H9 (cell line): ENCODE data around the gene PDS5A. TPM values are rescaled to one million over a fixed set of nuclear protein-coding genes. Genes with fewer than 3 reads are reported as not detected.

Experiments used
- DNase-seq: peaks from one replicate; pipeline ENCODE4 v3.0.0-alpha.2; 2017
- H2AFZ ChIP-seq: one replicate; pipeline ENCODE4 v1.6.1; 2013; ENCODE audit warnings: mild to moderate bottlenecking, low read length, control low read depth, moderate library complexity
- H2AK5ac ChIP-seq: 2 replicates; pipeline ENCODE4 v1.6.1; 2013; ENCODE audit warnings: low read length, control low read depth, mixed read lengths; ENCODE audit not compliant: insufficient read length
- H2BK120ac ChIP-seq: one replicate; pipeline ENCODE4 v1.6.1; 2013; ENCODE audit warnings: low read depth, mild to moderate bottlenecking, low read length, control low read depth, inconsistent platforms; ENCODE audit not compliant: poor library complexity, severe bottlenecking
- H2BK12ac ChIP-seq: 2 replicates; pipeline ENCODE4 v1.6.1; 2013; ENCODE audit warnings: low read length, control low read depth, mixed read lengths, low read depth; ENCODE audit not compliant: insufficient read length
- H2BK15ac ChIP-seq: 2 replicates; pipeline ENCODE4 v1.6.1; 2013; ENCODE audit warnings: low read depth, low read length, control low read depth
- H2BK20ac ChIP-seq: one replicate; pipeline ENCODE4 v1.6.1; 2013; ENCODE audit warnings: low read depth, mild to moderate bottlenecking, low read length, control low read depth, inconsistent platforms; ENCODE audit not compliant: poor library complexity, severe bottlenecking
- H2BK5ac ChIP-seq: 2 replicates; pipeline ENCODE4 v1.6.1; 2013; ENCODE audit warnings: low read length, control low read depth, mixed read lengths; ENCODE audit not compliant: insufficient read length
- H3K14ac ChIP-seq: 2 replicates; pipeline ENCODE4 v1.6.1; 2013; ENCODE audit warnings: low read length, control low read depth; ENCODE audit not compliant: insufficient read depth
- H3K18ac ChIP-seq: 2 replicates; pipeline ENCODE4 v1.6.1; 2013; ENCODE audit warnings: low read depth, mild to moderate bottlenecking, mixed read lengths, low read length, control low read depth; ENCODE audit not compliant: insufficient read length
- H3K23ac ChIP-seq: 2 replicates; pipeline ENCODE4 v1.6.1; 2013; ENCODE audit warnings: low read length, control low read depth, mixed read lengths, low read depth; ENCODE audit not compliant: insufficient read length
- H3K23me2 ChIP-seq: 2 replicates; pipeline ENCODE4 v1.6.1; 2013; ENCODE audit warnings: low read depth, mild to moderate bottlenecking, mixed read lengths, low read length, control low read depth; ENCODE audit not compliant: insufficient read length, poor library complexity, severe bottlenecking
- H3K27ac ChIP-seq: 2 replicates; pipeline ENCODE4 v1.5.1; 2013; ENCODE audit warnings: low read length, control low read depth, mixed read lengths, low read depth; ENCODE audit not compliant: insufficient read length
- H3K27me3 ChIP-seq: 2 replicates; pipeline ENCODE4 v1.6.1; 2013; ENCODE audit warnings: low read length, control low read depth, inconsistent platforms; ENCODE audit not compliant: insufficient read depth
- H3K4ac ChIP-seq: 2 replicates; pipeline ENCODE4 v1.6.1; 2013; ENCODE audit warnings: low read depth, mild to moderate bottlenecking, control low read depth, inconsistent platforms, low read length, moderate library complexity
- H3K4me1 ChIP-seq: 2 replicates; pipeline ENCODE4 v1.6.1; 2013; ENCODE audit warnings: low read length, control low read depth, inconsistent platforms; ENCODE audit not compliant: insufficient read depth
- H3K4me2 ChIP-seq: 2 replicates; pipeline ENCODE4 v1.6.1; 2013; ENCODE audit warnings: low read length, control low read depth, mixed read lengths; ENCODE audit not compliant: insufficient read length, insufficient read depth
- H3K56ac ChIP-seq: 2 replicates; pipeline ENCODE4 v1.6.1; 2013; ENCODE audit warnings: low read depth, mild to moderate bottlenecking, mixed read lengths, low read length, control low read depth; ENCODE audit not compliant: insufficient read length
- H3K79me1 ChIP-seq: 2 replicates; pipeline ENCODE4 v1.6.1; 2013; ENCODE audit warnings: low read depth, mild to moderate bottlenecking, moderate library complexity, low read length, control low read depth, inconsistent platforms; ENCODE audit not compliant: insufficient read depth, poor library complexity, severe bottlenecking
- H3K79me2 ChIP-seq: 2 replicates; pipeline ENCODE4 v1.6.1; 2013; ENCODE audit warnings: low read length, control low read depth, inconsistent platforms; ENCODE audit not compliant: insufficient read depth
- H3K9ac ChIP-seq: 2 replicates; pipeline ENCODE4 v1.6.1; 2013; ENCODE audit warnings: low read length, control low read depth, mixed read lengths; ENCODE audit not compliant: insufficient read length; ENCODE audit errors: extremely low read depth
- H3K9me3 ChIP-seq: one replicate; pipeline ENCODE4 v1.6.1; 2013; ENCODE audit warnings: low read depth, low read length, inconsistent platforms; ENCODE audit not compliant: control insufficient read depth
- H3T11ph ChIP-seq: one replicate; pipeline ENCODE4 v1.6.1; 2013; ENCODE audit warnings: mild to moderate bottlenecking, low read length, control low read depth, inconsistent platforms
- H4K20me1 ChIP-seq: one replicate; pipeline ENCODE4 v1.6.1; 2013; ENCODE audit not compliant: control insufficient read depth, insufficient read length, insufficient read depth
- H4K5ac ChIP-seq: 2 replicates; pipeline ENCODE4 v1.6.1; 2013; ENCODE audit warnings: low read depth, mild to moderate bottlenecking, mixed read lengths, low read length, control low read depth; ENCODE audit not compliant: insufficient read length
- H4K8ac ChIP-seq: replicated peaks from 2 replicates; pipeline ENCODE4 v1.6.1; 2013; ENCODE audit warnings: low read length, control low read depth, mixed read lengths, low read depth; ENCODE audit not compliant: insufficient read length
- H4K91ac ChIP-seq: 2 replicates; pipeline ENCODE4 v1.6.1; 2013; ENCODE audit warnings: low read depth, mild to moderate bottlenecking, moderate library complexity, mixed read lengths, low read length, control low read depth; ENCODE audit not compliant: insufficient read length
- H3K27ac Mint-ChIP-seq, 3 experiments: 2 replicates in 2 of 3; 3 replicates in 1 of 3; pipeline ENCODE4 v1.8.0; 2020 to 2021; ENCODE audit warnings: mixed read lengths in 3 of 3, mild to moderate bottlenecking in 1 of 3, moderate library complexity in 1 of 3
- H3K27me3 Mint-ChIP-seq: 2 replicates; pipeline ENCODE4 v1.8.0; 2021; ENCODE audit warnings: low read depth, mild to moderate bottlenecking, moderate library complexity, mixed read lengths
- H3K36me3 Mint-ChIP-seq, 3 experiments: 2 replicates in 2 of 3; 3 replicates in 1 of 3; pipeline ENCODE4 v1.8.0; 2020 to 2021; ENCODE audit warnings: low read depth in 3 of 3, mixed read lengths in 3 of 3; ENCODE audit not compliant: insufficient read depth in 1 of 3
- H3K4me1 Mint-ChIP-seq, 2 experiments: 2 replicates each; pipeline ENCODE4 v1.8.0; 2020; ENCODE audit warnings: mixed read lengths in 2 of 2
- H3K4me3 Mint-ChIP-seq, 2 experiments: 2 replicates in 1 of 2; 3 replicates in 1 of 2; pipeline ENCODE4 v1.8.0; 2020 to 2021; ENCODE audit warnings: mild to moderate bottlenecking in 2 of 2, mixed read lengths in 2 of 2, moderate library complexity in 1 of 2
- H3K9me3 Mint-ChIP-seq, 2 experiments: 2 replicates in 1 of 2; 3 replicates in 1 of 2; pipeline ENCODE4 v1.8.0; 2020; ENCODE audit warnings: mild to moderate bottlenecking in 2 of 2, mixed read lengths in 2 of 2, moderate library complexity in 1 of 2
- WGBS: extraction: QIAGEN DNeasy Blood & Tissue Kit; methylation state at CpG from one replicate; pipeline ENCODE4 v1.1.7; 2013; ENCODE audit warnings: missing lambda C conversion rate, low lambda C conversion rate, mixed read lengths; ENCODE audit not compliant: insufficient read length; ENCODE audit errors: extremely low coverage; 5-methylcytosine and 5-hydroxymethylcytosine counted together
- total RNA-seq: library from RNA; stranded (reverse); gene quantifications from 2 replicates; pipeline ENCODE4 v1.2.1, GENCODE V29; 2021
- TF ChIP-seq, protein P1 (sequence below): fragments of 200-600 bp; sonication (generic); conservative IDR thresholded peaks from 3 replicates; pipeline ENCODE4 v1.8.0; 2021; ENCODE audit warnings: antibody characterized with exemption, mild to moderate bottlenecking

Gene PDS5A
- total RNA-seq, 1 experiment from 2014 or later: 65.4 TPM

DNA sequence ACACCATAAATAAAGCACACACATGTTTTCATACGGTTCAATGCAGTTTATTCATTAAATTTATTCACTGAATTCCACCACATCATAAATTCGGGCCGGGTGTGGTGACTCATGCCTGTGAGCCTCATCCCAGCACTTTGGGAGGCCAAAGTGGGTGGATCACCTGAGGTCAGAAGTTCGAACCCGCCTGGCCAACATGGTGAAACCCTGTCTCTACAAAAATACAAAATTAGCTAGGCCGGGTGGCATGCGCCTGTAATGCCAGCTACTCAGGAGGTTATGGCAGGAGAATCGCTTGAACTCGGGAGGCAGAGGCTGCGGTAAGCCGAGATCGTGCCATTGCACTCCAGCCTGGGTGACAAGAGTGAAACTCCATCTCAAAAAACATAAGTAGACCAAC lies 131.6 kb downstream of the PDS5A start:
- TF ChIP-seq, protein P1, sequence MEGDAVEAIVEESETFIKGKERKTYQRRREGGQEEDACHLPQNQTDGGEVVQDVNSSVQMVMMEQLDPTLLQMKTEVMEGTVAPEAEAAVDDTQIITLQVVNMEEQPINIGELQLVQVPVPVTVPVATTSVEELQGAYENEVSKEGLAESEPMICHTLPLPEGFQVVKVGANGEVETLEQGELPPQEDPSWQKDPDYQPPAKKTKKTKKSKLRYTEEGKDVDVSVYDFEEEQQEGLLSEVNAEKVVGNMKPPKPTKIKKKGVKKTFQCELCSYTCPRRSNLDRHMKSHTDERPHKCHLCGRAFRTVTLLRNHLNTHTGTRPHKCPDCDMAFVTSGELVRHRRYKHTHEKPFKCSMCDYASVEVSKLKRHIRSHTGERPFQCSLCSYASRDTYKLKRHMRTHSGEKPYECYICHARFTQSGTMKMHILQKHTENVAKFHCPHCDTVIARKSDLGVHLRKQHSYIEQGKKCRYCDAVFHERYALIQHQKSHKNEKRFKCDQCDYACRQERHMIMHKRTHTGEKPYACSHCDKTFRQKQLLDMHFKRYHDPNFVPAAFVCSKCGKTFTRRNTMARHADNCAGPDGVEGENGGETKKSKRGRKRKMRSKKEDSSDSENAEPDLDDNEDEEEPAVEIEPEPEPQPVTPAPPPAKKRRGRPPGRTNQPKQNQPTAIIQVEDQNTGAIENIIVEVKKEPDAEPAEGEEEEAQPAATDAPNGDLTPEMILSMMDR: no peak
- no peak overlapping the region for H3K4me2 ChIP-seq
- no peaks in the 10 kb centered on the region for H3K27me3 ChIP-seq
- no peak overlapping the region for H4K91ac ChIP-seq
- H2BK12ac ChIP-seq: no peak overlapping the region
- no peaks in the 10 kb centered on the region for H3K4me1 Mint-ChIP-seq
- no peak overlapping the region for H2BK120ac ChIP-seq
- H3K18ac ChIP-seq: no peak overlapping the region
- H4K8ac ChIP-seq: no peak overlapping the region
- no peak overlapping the region for H2BK20ac ChIP-seq
- no peak overlapping the region for H3K56ac ChIP-seq
- H3K79me1 ChIP-seq: no peaks in the 10 kb centered on the region
- no peak overlapping the region for H3K4ac ChIP-seq
- no peaks in the 10 kb centered on the region for H3K79me2 ChIP-seq
- no peak overlapping the region for H4K5ac ChIP-seq
- no peak overlapping the region for H3K9ac ChIP-seq
- no peak for DNase-seq
- H3K4me1 ChIP-seq: no peaks in the 10 kb centered on the region
- H4K20me1 ChIP-seq: no peaks in the 10 kb centered on the region
- H2BK5ac ChIP-seq: no peak overlapping the region
- H3K27ac ChIP-seq: no peak overlapping the region
- no peak overlapping the region for H3T11ph ChIP-seq
- H2AFZ ChIP-seq: no peak overlapping the region
- H2BK15ac ChIP-seq: no peak overlapping the region
- no peak overlapping the region for H3K23ac ChIP-seq
- no peaks in the 10 kb centered on the region for H3K9me3 ChIP-seq
- no peak overlapping the region for H3K4me3 Mint-ChIP-seq
- H3K9me3 Mint-ChIP-seq: no peaks in the 10 kb centered on the region
- peaks cover 7 to 47% (median 37%) of the 10 kb centered on the region in 3 experiments; a peak in 6 of 7 replicates for H3K36me3 Mint-ChIP-seq
- H3K27me3 Mint-ChIP-seq: no peaks in the 10 kb centered on the region
- no peaks in the 10 kb centered on the region for H3K23me2 ChIP-seq
- H3K14ac ChIP-seq: no peak overlapping the region
- no peak overlapping the region for H3K27ac Mint-ChIP-seq
- WGBS: no CpG with 5 or more reads among the region's 12 CpGs
- H2AK5ac ChIP-seq: no peak overlapping the region
